Activated T-cell treated with anti-CD3 and anti-CD28 coated beads, Interleukin-2, amount 50 U/mL, for 4 hours (primary cell): ENCODE measurements around the gene SLC6A2. TPM values are rescaled to one million over a fixed set of nuclear protein-coding genes. Genes with fewer than 3 reads are reported as not detected.

ENCODE experiments used
- ATAC-seq, 2 donors: fragments of 200-7000 bp; cut with Tn5 transposase; one replicate each; pipeline ENCODE4 v1.10.0; 2021
- DNase-seq: peaks from one replicate; pipeline ENCODE4 v3.0.0-alpha.2; 2020
- H3K27me3 Mint-ChIP-seq: one replicate; pipeline ENCODE4 v1.8.0; 2021; ENCODE audit warnings: low read depth, mixed read lengths
- H3K36me3 Mint-ChIP-seq: one replicate; pipeline ENCODE4 v1.8.0; 2022; ENCODE audit warnings: mixed read lengths; ENCODE audit not compliant: insufficient read depth
- H3K4me1 Mint-ChIP-seq: one replicate; pipeline ENCODE4 v1.8.0; 2021; ENCODE audit warnings: low read depth, mixed read lengths
- H3K4me3 Mint-ChIP-seq: one replicate; pipeline ENCODE4 v1.8.0; 2021; ENCODE audit warnings: mild to moderate bottlenecking, moderate library complexity, mixed read lengths
- H3K9me3 Mint-ChIP-seq: one replicate; pipeline ENCODE4 v1.8.0; 2021; ENCODE audit warnings: mixed read lengths
- total RNA-seq, 3 donors: library from RNA; stranded (reverse); gene quantifications; one replicate each; pipeline ENCODE4 v1.2.1, GENCODE V29; 2021

Gene SLC6A2
- total RNA-seq, 3 donors from 2014 or later = not detected

DNA sequence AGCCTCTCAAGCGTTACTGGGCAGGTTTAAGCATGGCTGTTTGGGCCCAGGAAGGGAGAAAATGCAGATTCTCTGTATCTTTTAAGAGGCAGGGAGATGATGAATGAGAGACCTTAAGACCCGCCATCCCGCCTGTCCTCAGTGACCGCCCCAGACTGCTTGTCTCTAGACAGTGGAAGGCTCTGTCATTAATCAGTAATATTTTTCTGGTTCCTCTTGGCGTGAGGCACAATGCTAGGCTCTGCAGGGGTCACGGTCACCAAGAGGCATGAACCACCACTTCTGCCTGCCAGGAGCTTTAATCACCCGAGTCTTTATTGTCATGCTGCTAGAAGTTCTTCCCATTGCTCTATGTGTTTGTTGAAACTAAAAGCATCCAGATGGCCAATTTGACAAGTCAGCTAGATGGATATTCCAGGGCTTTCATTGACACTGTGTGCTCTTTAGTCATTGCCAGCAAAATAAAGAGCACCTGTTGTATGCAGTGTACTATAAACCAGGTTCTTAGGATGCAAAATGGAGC is 3.2 kb downstream of the SLC6A2 start:
- Mint-ChIP-seq H3K27me3 (peaks cover 7% of the 10 kb centered on the region), H3K4me1 (no peaks in the 10 kb centered on the region), H3K36me3 (no peaks in the 10 kb centered on the region), H3K4me3 (no peak overlapping the region), H3K9me3 (no peaks in the 10 kb centered on the region)
- ATAC-seq (no peak), DNase-seq (no peak)

DNA sequence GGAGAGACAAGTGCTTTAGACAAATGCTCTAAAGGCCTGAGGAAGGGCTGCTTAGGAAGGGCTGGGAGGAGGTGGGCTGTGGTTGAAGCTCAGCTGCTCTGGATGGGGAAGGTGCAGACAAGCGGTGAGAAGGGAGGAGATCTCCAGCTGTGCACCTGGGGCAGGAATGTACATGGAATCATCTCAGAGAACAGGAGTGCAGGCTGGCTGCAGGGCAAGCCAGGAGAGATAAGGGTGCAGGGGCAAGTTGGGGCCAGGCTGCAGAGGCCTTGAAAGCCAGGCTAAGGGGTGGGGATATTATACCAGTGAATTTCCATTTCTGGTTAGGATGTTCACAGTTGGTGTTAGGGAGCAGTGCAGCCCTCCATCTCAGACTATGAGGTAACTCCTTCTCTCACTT is 4.2 kb downstream of the SLC6A2 start:
- Mint-ChIP-seq H3K9me3 (no peaks in the 10 kb centered on the region), H3K4me1 (no peaks in the 10 kb centered on the region), H3K4me3 (no peak overlapping the region), H3K27me3 (peaks cover 7% of the 10 kb centered on the region), H3K36me3 (no peaks in the 10 kb centered on the region)
- no peak for DNase-seq
- no peak for ATAC-seq

DNA sequence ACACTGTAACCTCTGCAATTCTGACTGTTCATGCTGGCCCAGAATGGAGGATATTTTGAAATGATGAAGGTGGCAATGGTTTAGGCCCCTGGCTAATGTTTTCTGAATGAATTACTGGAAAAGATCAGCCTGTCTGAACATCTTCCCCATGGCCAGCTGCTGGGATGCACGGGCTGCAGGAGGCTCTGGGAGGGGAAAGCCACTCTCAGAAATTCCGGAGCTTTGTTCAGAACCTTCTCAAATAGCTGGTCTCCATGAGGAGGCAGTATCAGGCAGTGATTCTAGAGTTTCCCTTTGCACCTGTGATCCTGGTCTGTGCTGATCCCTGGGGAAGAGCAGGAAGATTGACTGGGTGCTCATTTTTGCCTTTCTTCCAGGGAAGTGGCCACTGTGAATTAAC is 5.0 kb downstream of the SLC6A2 start:
- DNase-seq (no peak), ATAC-seq (no peak)
- H3K9me3 Mint-ChIP-seq = no peaks in the 10 kb centered on the region
- H3K36me3 Mint-ChIP-seq = no peaks in the 10 kb centered on the region
- H3K4me1 Mint-ChIP-seq = no peaks in the 10 kb centered on the region
- no peak overlapping the region for H3K4me3 Mint-ChIP-seq
- H3K27me3 Mint-ChIP-seq = peaks cover 8% of the 10 kb centered on the region

DNA sequence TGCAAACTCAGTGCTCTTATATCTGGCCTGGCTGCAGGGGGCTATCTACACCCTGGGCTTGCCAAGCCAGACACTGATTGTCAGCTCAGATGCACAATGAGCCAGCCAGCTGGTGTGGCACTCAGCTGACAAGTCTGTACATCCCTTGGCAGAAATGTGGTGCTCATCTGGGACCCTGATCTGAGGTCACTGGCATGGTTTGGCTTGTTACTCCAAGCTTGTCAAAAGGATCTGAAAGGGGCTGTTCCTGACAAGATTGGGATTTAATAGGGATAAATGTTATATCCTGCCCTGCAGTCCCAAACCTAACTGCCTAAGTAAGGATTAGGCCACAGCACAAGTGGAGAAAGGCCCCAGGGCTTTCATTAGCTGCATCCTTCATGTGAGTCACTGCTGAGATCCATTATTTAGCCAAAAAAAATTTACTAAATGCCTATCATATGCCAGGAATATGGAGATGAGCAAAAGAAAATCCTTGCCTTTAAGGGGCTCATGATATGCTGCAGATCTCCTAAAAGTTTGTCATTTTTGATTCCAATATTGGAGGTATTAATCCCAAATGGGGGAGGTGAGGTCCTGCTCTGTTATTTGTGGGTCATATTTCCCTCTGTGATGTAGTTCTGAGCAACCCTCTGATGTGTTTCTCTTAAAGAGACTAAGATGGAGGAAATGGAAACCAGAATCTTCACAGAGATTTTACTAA is 6.3 kb downstream of the SLC6A2 start:
- no peaks in the 10 kb centered on the region for H3K9me3 Mint-ChIP-seq
- H3K4me1 Mint-ChIP-seq = no peaks in the 10 kb centered on the region
- H3K36me3 Mint-ChIP-seq = no peaks in the 10 kb centered on the region
- ATAC-seq = no peak
- DNase-seq = no peak
- H3K27me3 Mint-ChIP-seq = peaks cover 6% of the 10 kb centered on the region
- H3K4me3 Mint-ChIP-seq = no peak overlapping the region

DNA sequence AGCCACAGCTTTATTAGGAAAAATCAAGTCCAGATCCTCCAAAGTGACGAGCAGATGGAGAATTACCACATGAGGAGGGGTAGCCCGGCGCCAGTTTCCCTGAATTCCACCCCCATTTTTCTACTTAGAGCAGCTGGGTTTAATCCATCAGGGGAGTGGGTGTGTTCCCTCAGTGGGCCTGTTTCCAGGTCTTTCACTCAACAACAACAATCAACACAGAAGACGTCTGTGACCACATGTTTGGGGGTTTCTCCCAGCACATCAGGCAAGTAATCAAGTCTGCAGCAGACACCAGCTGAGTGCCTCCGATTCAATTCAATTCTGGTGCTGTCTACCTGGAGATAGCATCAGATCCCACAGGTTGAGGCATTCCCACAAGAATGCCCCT is 6.8 kb downstream of the SLC6A2 start:
- peaks cover 3% of the 10 kb centered on the region for H3K27me3 Mint-ChIP-seq
- DNase-seq (no peak), ATAC-seq (no peak)
- H3K4me1 Mint-ChIP-seq = no peaks in the 10 kb centered on the region
- no peaks in the 10 kb centered on the region for H3K36me3 Mint-ChIP-seq
- no peaks in the 10 kb centered on the region for H3K9me3 Mint-ChIP-seq
- no peak overlapping the region for H3K4me3 Mint-ChIP-seq

DNA sequence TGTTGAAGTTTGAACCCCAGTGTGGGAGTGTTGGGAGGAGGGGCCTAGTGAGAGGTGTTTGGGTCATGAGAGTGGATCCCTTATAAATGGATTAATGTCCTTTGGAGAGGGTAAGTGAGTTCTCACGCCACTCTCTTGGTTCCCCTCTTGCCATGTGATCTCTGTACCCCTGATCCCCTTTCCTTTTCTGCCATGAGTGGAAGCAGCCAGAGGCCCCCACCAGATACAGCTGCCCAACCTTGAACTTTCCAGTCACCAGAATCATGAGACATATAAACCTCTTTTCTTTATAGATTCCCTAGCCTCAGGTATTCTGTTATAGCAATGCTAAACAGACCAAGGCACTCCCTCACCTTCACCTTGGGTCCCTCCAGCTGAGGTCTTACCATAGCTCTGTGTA is 7.4 kb downstream of the SLC6A2 start:
- Mint-ChIP-seq H3K27me3 (peaks cover 3% of the 10 kb centered on the region), H3K4me3 (no peak overlapping the region), H3K9me3 (no peaks in the 10 kb centered on the region), H3K36me3 (no peaks in the 10 kb centered on the region), H3K4me1 (no peaks in the 10 kb centered on the region)
- no peak for DNase-seq
- no peak for ATAC-seq

DNA sequence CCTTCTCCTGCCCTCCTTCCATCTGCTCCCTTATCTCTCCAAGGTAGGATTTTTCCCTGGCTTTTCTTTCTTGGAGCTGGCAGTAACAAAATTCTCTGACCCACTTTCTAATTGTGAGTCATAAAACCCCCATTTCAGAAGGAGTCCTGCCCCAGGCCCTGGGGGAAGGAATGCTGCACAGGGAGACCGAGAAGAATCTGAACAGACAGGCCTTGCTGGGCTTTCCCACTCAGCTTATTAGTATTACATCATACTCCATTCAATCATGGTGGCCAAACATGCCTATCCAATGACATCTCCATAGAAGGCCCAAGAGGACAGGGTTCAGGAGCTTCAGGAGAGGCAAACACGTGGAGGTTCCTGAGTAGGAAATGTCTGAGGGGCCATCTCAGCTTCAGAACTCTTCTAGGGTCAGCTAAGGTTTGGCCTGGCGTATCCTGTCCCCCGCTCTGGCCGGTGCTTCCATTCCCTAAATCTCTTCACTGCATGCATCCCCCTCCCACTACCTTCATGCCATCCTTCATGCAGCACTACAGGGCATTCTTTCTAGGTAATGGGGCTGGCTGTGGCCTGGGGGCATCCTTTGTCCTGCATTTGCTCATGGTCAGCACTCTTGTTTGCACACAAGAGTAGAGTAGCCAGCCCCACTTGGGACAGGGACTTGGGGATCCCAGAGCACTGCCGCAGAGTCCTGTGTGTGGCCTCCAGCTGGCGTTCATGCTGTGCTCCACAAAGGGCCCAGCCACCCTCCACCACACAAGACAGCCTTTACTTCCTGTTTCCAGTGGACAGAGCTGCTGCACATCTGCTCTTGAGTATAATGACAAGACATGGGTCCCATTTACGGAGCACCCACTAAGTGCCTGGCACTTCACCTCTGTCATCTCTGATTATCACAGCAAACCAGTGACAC is 8.2 kb downstream of the SLC6A2 start:
- Mint-ChIP-seq H3K9me3 (no peaks in the 10 kb centered on the region), H3K4me3 (no peak overlapping the region), H3K4me1 (no peaks in the 10 kb centered on the region), H3K36me3 (no peaks in the 10 kb centered on the region), H3K27me3 (peaks cover 3% of the 10 kb centered on the region)
- ATAC-seq = no peak
- no peak for DNase-seq

DNA sequence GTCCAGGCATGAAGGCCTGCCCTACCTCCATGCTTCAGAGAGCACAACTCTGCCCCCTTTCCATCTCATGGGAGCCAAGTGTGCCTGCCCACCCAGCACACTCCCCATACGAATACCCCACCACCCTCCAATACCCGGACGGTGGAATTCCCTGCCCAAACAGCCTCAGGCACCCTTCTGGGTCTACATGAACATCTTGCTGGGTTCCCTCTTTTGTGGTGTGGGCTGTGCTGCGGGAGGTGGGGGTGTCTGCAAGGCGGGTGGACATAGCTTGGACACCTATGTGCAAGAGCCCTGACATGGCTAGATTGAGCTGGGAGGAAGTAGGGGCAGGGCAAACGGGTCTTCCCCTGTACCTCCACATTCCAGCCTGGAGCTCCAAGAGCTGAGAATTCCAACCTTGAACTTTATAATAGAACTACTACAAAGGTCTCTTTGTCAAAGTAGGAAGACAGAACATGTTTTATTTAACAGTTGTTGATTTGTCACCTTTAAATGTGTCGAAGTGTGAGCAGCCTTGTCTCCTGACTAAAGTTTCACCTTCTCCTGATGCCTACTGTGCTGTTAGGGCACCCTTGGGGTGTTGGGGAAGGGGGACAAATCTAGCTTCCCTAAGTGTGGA is 9.1 kb downstream of the SLC6A2 start:
- H3K4me1 Mint-ChIP-seq = no peaks in the 10 kb centered on the region
- ATAC-seq (no peak), DNase-seq (no peak)
- peaks cover 3% of the 10 kb centered on the region for H3K27me3 Mint-ChIP-seq
- H3K4me3 Mint-ChIP-seq = no peak overlapping the region
- no peaks in the 10 kb centered on the region for H3K9me3 Mint-ChIP-seq
- no peaks in the 10 kb centered on the region for H3K36me3 Mint-ChIP-seq

DNA sequence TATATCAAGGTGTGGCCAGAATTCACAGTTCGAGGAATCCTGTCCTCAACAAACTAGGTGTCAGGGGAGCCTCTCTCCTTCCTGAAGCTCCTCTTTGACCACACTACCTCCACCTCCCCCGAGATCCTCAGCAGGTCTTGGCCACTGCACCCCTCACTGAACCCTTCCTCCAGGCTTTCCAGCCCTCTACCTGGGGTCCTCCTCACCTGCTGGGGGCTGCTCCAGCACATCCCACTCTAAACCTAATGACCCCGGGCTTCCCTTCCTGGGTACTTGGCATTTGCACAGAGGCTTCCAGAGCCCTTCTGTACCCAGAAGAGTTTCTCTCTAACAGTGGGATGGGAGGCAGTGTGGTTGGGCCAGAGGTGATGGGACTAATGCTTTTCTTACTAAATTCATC is 9.7 kb downstream of the SLC6A2 start:
- Mint-ChIP-seq H3K9me3 (no peaks in the 10 kb centered on the region), H3K36me3 (no peaks in the 10 kb centered on the region), H3K4me1 (no peaks in the 10 kb centered on the region), H3K27me3 (peaks cover 3% of the 10 kb centered on the region), H3K4me3 (no peak overlapping the region)
- DNase-seq = no peak
- ATAC-seq = no peak

DNA sequence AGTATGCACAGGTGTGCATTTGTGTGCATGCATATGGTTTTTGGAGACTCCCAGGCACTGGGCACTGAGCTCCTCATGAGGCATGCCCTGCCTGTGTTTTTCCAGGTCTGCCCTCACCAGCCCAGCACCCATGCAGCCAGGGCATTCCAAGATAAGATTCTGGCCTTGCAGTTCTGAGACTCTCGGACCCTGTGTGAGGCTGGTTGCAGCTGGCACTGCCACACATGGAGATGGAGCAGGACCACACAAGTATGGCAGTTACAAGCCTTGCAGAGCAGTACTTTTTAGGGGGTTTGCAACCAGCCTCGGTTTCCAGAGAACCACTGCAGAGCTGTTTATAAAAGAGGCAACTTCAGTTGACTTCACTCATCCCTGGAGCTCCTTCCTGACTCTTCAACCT is 10.2 kb downstream of the SLC6A2 start:
- DNase-seq (no peak), ATAC-seq (no peak)
- no peaks in the 10 kb centered on the region for H3K9me3 Mint-ChIP-seq
- peaks cover 3% of the 10 kb centered on the region for H3K27me3 Mint-ChIP-seq
- no peaks in the 10 kb centered on the region for H3K36me3 Mint-ChIP-seq
- H3K4me1 Mint-ChIP-seq = no peaks in the 10 kb centered on the region
- no peak overlapping the region for H3K4me3 Mint-ChIP-seq

DNA sequence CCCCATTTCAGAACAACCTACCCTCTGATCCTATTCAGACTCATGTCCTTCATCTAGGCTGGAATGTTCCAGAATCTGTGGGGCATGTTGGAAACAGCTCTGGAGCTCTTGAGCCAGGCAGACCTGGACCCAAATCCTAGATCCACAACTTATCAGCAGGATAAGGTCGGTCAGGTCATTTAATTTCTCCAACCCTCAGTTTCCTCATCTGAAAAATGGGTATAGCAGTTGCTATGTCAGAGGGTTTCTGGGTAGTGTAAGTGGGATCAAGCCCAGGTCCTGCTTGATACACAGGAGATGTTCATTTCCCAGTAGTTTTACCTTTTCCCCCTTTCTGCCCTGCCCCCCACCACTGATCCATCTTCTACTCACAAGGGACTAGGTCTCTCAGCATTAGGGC is 12.0 kb downstream of the SLC6A2 start:
- Mint-ChIP-seq H3K36me3 (no peaks in the 10 kb centered on the region), H3K9me3 (no peaks in the 10 kb centered on the region), H3K4me3 (no peak overlapping the region), H3K4me1 (no peaks in the 10 kb centered on the region), H3K27me3 (peaks cover 3% of the 10 kb centered on the region)
- DNase-seq = no peak
- ATAC-seq = no peak

DNA sequence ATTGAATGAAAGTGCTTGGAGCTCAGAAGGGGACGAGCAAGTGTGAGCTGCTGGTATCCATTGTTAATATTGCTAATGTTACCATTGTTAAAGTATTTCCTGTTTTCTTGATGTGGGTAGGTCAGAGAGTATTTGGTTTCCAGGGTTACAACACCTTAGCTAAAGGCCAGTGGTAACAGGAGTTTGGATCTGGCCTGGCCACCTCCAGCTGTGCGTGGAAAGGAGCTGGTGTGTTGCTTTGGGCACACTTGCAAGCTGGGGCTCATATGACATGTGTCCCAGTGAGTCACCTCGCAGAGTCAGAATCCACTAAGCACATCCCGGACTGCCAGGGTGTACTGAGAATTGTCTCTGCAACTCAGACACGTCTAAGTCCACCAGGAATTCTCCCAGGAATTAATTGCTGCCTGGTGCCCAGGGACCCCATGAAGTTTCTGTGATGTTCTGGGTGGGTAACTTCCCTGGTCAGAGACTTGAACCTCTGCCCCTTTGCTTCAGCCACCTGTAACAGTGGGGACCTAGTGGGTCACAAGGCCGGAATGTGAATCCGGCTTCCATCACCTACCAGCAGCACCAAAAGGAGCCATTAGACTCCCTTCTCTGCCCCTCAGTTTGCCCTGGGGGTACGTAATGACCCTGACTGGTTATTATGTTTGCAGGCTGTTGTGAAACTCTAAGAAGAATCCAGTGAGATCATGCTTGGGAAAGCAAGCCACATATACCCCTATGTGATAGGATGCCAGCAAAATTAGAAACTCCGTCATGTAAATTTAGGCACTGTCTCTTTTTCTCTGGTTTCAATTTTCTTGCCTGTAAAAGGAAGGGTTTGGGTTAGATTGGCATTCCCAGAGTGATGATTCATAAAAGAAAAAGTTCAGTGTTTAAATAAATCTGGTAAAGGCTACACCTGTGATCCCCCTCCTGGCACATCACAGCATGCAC is 12.8 kb downstream of the SLC6A2 start:
- Mint-ChIP-seq H3K9me3 (no peaks in the 10 kb centered on the region), H3K4me3 (no peak overlapping the region), H3K36me3 (no peaks in the 10 kb centered on the region), H3K4me1 (no peaks in the 10 kb centered on the region), H3K27me3 (peaks cover 3% of the 10 kb centered on the region)
- DNase-seq (no peak), ATAC-seq (no peak)

DNA sequence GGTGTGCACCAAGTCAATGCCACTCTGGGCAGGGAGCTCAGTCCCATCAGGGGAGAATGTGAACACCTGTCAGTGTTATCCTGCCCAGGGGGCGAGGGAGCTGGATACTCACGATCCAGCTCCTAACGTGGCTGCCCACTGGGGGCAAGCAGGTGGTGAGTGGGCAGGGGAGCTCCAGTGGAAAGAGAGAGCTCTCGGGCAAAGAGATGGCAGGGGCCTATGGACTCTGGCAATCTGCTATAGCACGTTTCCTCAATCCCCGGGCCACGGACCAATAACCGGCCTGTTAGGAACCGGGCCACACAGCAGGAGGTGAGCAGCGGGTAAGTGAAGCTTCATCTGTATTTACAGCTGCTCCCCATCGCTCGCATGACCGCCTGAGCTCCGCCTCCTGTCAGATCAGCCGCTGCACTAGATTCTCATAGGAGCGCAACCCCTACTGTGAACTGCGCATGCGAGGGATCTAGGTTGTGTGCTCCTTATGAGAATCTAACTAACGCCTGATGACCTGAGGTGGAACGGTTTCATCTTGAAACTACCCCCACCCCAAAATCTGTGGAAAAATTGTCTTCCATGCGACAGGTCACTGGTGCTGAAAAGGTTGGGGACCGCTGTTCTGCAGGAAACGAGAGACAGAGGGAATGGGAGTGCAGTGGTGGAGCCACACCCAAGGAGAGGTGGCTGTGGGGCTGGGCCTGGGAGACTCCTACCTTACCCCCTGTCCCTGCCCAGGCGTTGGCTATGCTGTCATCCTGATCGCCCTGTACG is 15.6 kb downstream of the SLC6A2 start:
- ATAC-seq (no peak), DNase-seq (no peak)
- Mint-ChIP-seq H3K4me3 (no peak overlapping the region), H3K36me3 (no peaks in the 10 kb centered on the region), H3K27me3 (no peaks in the 10 kb centered on the region), H3K4me1 (no peaks in the 10 kb centered on the region), H3K9me3 (no peaks in the 10 kb centered on the region)
